Fibroblast of the aortic adventitia (primary cell): ENCODE data around the gene AGRP. TPM values are rescaled to one million over a fixed set of nuclear protein-coding genes. Genes with fewer than 3 reads are reported as not detected.

ENCODE experiments used
- DNase-seq: peaks from one replicate; pipeline ENCODE4 v3.0.0-alpha.2; 2010; ENCODE audit warnings: low read depth
- H3K4me3 ChIP-seq: 2 replicates; pipeline ENCODE4 v1.5.1; 2011; ENCODE audit warnings: low read depth, mild to moderate bottlenecking, control low read depth, low read length, moderate library complexity
- CTCF ChIP-seq: IDR thresholded peaks from 2 replicates; pipeline ENCODE4 v1.5.1; 2011; ENCODE audit warnings: mild to moderate bottlenecking, low read length, control low read depth, inconsistent platforms; ENCODE audit not compliant: insufficient read depth
- total RNA-seq: library from RNA; depleted of rRNA; stranded (reverse); fragments of >200 nt; gene quantifications from 2 replicates; pipeline ENCODE4 v1.2.3, GENCODE V29; 2012; ENCODE audit warnings: low replicate concordance

AGRP gene
- total RNA-seq, 1 donor: not detected

GRCh38 chr16:67463691-67464090 lies 19.7 kb downstream of the AGRP start:
- DNase-seq: no peak
- H3K4me3 ChIP-seq: no peak overlapping the region
- TF ChIP-seq CTCF: no peak

- DNase-seq: no peak
- no peak for TF ChIP-seq CTCF
- no peak overlapping the region for H3K4me3 ChIP-seq
Observed at GRCh38 chr16:67463059-67463458, 20.3 kb downstream of the AGRP start.

GRCh38 chr16:67462279-67462655 lies 21.1 kb downstream of the AGRP start:
- DNase-seq: no peak
- no peak overlapping the region for H3K4me3 ChIP-seq
- TF ChIP-seq CTCF: no peak

- no peak for DNase-seq
- no peak overlapping the region for H3K4me3 ChIP-seq
- no peak for TF ChIP-seq CTCF
Observed at GRCh38 chr16:67461600-67462278, 21.6 kb downstream of the AGRP start.

DNA sequence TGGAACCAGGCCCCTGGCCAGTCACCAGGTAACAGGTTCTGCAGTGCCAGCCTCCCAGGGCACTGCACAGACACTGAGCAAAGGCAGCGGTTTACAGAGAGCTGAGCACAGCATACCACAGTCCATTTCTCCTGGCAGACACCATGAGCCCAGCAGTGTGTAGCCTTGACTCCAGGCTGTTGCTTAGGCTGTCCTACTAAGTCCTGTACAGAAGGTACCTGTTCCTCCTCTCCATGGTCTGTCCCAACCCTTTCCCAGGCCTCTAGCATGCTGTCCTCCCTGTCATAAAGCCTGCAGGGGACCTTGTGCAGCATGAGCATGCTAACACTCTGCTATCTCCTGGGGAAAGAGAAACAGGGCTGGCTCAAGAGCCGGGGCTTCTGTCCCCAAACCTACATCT lies 22.4 kb downstream of the AGRP start:
- no peak overlapping the region for H3K4me3 ChIP-seq
- DNase-seq: no peak
- TF ChIP-seq CTCF: no peak

GRCh38 chr16:67460168-67460567 lies 23.2 kb downstream of the AGRP start:
- DNase-seq: no peak
- no peak overlapping the region for H3K4me3 ChIP-seq
- no peak for TF ChIP-seq CTCF

- TF ChIP-seq CTCF: no peak
- DNase-seq: no peak
- H3K4me3 ChIP-seq: no peak overlapping the region
Observed at GRCh38 chr16:67459861-67460150, 23.5 kb downstream of the AGRP start.
